ENCODE results near the gene OR4D1. TPM values are rescaled to one million over a fixed set of nuclear protein-coding genes. Genes with fewer than 3 reads are reported as not detected.

Gene OR4D1
- total and polyA plus RNA-seq, 4 donors, result under 0.01 TPM; not detected in 3

- WGBS, result 44% methylated on average over 7 of the region's 7 CpGs
- H3K9ac ChIP-seq (ENCODE audit: low read depth in 1 of 2, low read length in 2 of 2), result no peak overlapping the region
- H3K9me3 ChIP-seq (ENCODE audit: control insufficient read depth in 4 of 4, low read length in 3 of 4), result no peaks in the 10 kb centered on the region
These were observed 39.5 kb downstream of the OR4D1 start for GRCh38 chr17:58187675-58188074.

GRCh38 chr17:58189436-58190146, 41.4 kb downstream of the OR4D1 start:
- Histone ChIP-seq H3K36me3 (ENCODE audit: control insufficient read depth in 4 of 4, insufficient read depth in 3 of 4, low read depth in 1 of 4, low read length in 3 of 4) (no peaks in the 10 kb centered on the region), H3K27ac (ENCODE audit: low read depth in 1 of 2, low read length in 2 of 2) (no peak overlapping the region), H3K4me1 (ENCODE audit: control insufficient read depth in 4 of 4, insufficient read depth in 4 of 4, low read length in 3 of 4) (no peaks in the 10 kb centered on the region), H3K9ac (ENCODE audit: low read depth in 1 of 2, low read length in 2 of 2) (no peak overlapping the region), H3K9me3 (ENCODE audit: control insufficient read depth in 4 of 4, low read length in 3 of 4) (no peaks in the 10 kb centered on the region), H3K27me3 (ENCODE audit: control insufficient read depth in 4 of 4, insufficient read depth in 4 of 4, low read length in 3 of 4) (peaks cover 0 to 5% (median 0%) of the 10 kb centered on the region in 4 donors), H3K4me3 (ENCODE audit: low read depth in 1 of 3, low read length in 3 of 3) (no peak overlapping the region)
- 68% methylated on average over 11 of the region's 11 CpGs for WGBS
- DNase-seq (ENCODE audit: low spot score), result no peak
- TF ChIP-seq HNF4G (IDR thresholded peaks at IDR 0.05) (no peak), TAF1 (conservative IDR thresholded peaks at IDR 0.05) (no peak), SP1 (IDR thresholded peaks at IDR 0.05) (no peak), GABPA (IDR thresholded peaks at IDR 0.05 in 1 of 2, conservative IDR thresholded peaks at IDR 0.05 in 1 of 2) (no peak), YY1 (IDR thresholded peaks at IDR 0.05) (no peak), RXRA (IDR thresholded peaks at IDR 0.05) (no peak), HNF4A (conservative IDR thresholded peaks at IDR 0.05) (no peak), NR2F2 (IDR thresholded peaks at IDR 0.05) (no peak), JUND (IDR thresholded peaks at IDR 0.05) (no peak), EGR1 (IDR thresholded peaks at IDR 0.05; ENCODE audit: low read depth in 2 of 2) (no peak), REST (IDR thresholded peaks at IDR 0.05) (no peak), RAD21 (IDR thresholded peaks at IDR 0.05) (no peak), FOXA2 (IDR thresholded peaks at IDR 0.05) (no peak), FOXA1 (IDR thresholded peaks at IDR 0.05) (no peak), MAX (IDR thresholded peaks at IDR 0.05) (no peak)
- TF ChIP-seq, protein P1, sequence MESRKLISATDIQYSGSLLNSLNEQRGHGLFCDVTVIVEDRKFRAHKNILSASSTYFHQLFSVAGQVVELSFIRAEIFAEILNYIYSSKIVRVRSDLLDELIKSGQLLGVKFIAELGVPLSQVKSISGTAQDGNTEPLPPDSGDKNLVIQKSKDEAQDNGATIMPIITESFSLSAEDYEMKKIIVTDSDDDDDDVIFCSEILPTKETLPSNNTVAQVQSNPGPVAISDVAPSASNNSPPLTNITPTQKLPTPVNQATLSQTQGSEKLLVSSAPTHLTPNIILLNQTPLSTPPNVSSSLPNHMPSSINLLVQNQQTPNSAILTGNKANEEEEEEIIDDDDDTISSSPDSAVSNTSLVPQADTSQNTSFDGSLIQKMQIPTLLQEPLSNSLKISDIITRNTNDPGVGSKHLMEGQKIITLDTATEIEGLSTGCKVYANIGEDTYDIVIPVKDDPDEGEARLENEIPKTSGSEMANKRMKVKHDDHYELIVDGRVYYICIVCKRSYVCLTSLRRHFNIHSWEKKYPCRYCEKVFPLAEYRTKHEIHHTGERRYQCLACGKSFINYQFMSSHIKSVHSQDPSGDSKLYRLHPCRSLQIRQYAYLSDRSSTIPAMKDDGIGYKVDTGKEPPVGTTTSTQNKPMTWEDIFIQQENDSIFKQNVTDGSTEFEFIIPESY (IDR thresholded peaks at IDR 0.05), result no peak
- TF ChIP-seq, protein P2, sequence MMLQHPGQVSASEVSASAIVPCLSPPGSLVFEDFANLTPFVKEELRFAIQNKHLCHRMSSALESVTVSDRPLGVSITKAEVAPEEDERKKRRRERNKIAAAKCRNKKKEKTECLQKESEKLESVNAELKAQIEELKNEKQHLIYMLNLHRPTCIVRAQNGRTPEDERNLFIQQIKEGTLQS (IDR thresholded peaks at IDR 0.05), result no peak
- TF ChIP-seq, protein P3, sequence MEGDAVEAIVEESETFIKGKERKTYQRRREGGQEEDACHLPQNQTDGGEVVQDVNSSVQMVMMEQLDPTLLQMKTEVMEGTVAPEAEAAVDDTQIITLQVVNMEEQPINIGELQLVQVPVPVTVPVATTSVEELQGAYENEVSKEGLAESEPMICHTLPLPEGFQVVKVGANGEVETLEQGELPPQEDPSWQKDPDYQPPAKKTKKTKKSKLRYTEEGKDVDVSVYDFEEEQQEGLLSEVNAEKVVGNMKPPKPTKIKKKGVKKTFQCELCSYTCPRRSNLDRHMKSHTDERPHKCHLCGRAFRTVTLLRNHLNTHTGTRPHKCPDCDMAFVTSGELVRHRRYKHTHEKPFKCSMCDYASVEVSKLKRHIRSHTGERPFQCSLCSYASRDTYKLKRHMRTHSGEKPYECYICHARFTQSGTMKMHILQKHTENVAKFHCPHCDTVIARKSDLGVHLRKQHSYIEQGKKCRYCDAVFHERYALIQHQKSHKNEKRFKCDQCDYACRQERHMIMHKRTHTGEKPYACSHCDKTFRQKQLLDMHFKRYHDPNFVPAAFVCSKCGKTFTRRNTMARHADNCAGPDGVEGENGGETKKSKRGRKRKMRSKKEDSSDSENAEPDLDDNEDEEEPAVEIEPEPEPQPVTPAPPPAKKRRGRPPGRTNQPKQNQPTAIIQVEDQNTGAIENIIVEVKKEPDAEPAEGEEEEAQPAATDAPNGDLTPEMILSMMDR (IDR thresholded peaks at IDR 0.05; ENCODE audit: low read depth, low read length, missing input control), result no peak

More at GRCh38 chr17:58187675-58188074, 39.5 kb downstream of the OR4D1 start:
- Histone ChIP-seq H3K27ac (ENCODE audit: low read depth in 1 of 2, low read length in 2 of 2) (no peak overlapping the region), H3K4me3 (ENCODE audit: low read depth in 1 of 3, low read length in 3 of 3) (no peak overlapping the region), H3K27me3 (ENCODE audit: control insufficient read depth in 4 of 4, insufficient read depth in 4 of 4, low read length in 3 of 4) (peaks cover 0 to 5% (median 0%) of the 10 kb centered on the region in 4 donors), H3K4me1 (ENCODE audit: control insufficient read depth in 4 of 4, insufficient read depth in 4 of 4, low read length in 3 of 4) (no peaks in the 10 kb centered on the region), H3K36me3 (ENCODE audit: control insufficient read depth in 4 of 4, insufficient read depth in 3 of 4, low read depth in 1 of 4, low read length in 3 of 4) (no peaks in the 10 kb centered on the region)
- DNase-seq (ENCODE audit: low spot score), result no peak
- TF ChIP-seq NR2F2 (IDR thresholded peaks at IDR 0.05), result no peak
- TF ChIP-seq, protein P2 (IDR thresholded peaks at IDR 0.05), result no peak
- TF ChIP-seq RXRA (IDR thresholded peaks at IDR 0.05), result no peak
- no peak for TF ChIP-seq RAD21 (IDR thresholded peaks at IDR 0.05)
- no peak for TF ChIP-seq EGR1 (IDR thresholded peaks at IDR 0.05; ENCODE audit: low read depth in 2 of 2)
- TF ChIP-seq, protein P1 (IDR thresholded peaks at IDR 0.05), result no peak
- TF ChIP-seq SP1 (IDR thresholded peaks at IDR 0.05), result no peak
- no peak for TF ChIP-seq TAF1 (conservative IDR thresholded peaks at IDR 0.05)
- TF ChIP-seq GABPA (IDR thresholded peaks at IDR 0.05 in 1 of 2, conservative IDR thresholded peaks at IDR 0.05 in 1 of 2), result no peak

Measured in liver (tissue), 9 donors.